T-helper 2 cell treated with Interferon-gamma antibody and Interleukin-4, amounts not matched to agents 5 μg/mL and 100 μg/mL, for 36 hours (primary cell): ENCODE data around the gene CUEDC2.

Source experiments
- DNase-seq: peaks from one replicate; pipeline ENCODE4 v3.0.0; 2021; ENCODE audit warnings: low spot score
- H3K27ac Mint-ChIP-seq: one replicate; pipeline ENCODE4 v1.8.0; 2021; ENCODE audit warnings: mild to moderate bottlenecking, mixed read lengths
- H3K27me3 Mint-ChIP-seq: one replicate; pipeline ENCODE4 v1.8.0; 2021; ENCODE audit warnings: low read depth, mixed read lengths
- H3K36me3 Mint-ChIP-seq: one replicate; pipeline ENCODE4 v1.8.0; 2021; ENCODE audit warnings: low read depth, mixed read lengths
- H3K4me1 Mint-ChIP-seq: one replicate; pipeline ENCODE4 v1.8.0; 2021; ENCODE audit warnings: low read depth, mixed read lengths
- H3K4me3 Mint-ChIP-seq: one replicate; pipeline ENCODE4 v1.8.0; 2022; ENCODE audit warnings: mild to moderate bottlenecking, moderate library complexity, mixed read lengths
- H3K9me3 Mint-ChIP-seq: one replicate; pipeline ENCODE4 v1.8.0; 2021; ENCODE audit warnings: mixed read lengths

Gene CUEDC2

GRCh38 chr10:102405632-102406031 is 26.7 kb downstream of the CUEDC2 start:
- Mint-ChIP-seq H3K27ac (no peak overlapping the region), H3K4me3 (no peak overlapping the region), H3K4me1 (peaks cover 14% of the 10 kb centered on the region), H3K27me3 (peaks cover 17% of the 10 kb centered on the region), H3K9me3 (no peaks in the 10 kb centered on the region), H3K36me3 (peaks cover 10% of the 10 kb centered on the region)
- DNase-seq, result no peak

GRCh38 chr10:102405108-102405571 is 27.2 kb downstream of the CUEDC2 start:
- Mint-ChIP-seq H3K4me3 (no peak overlapping the region), H3K36me3 (peaks cover 15% of the 10 kb centered on the region), H3K4me1 (peaks cover 13% of the 10 kb centered on the region), H3K27me3 (peaks cover 15% of the 10 kb centered on the region), H3K27ac (no peak overlapping the region), H3K9me3 (no peaks in the 10 kb centered on the region)
- no peak for DNase-seq

GRCh38 chr10:102404361-102405107 is 27.8 kb downstream of the CUEDC2 start:
- Mint-ChIP-seq H3K4me1 (peaks cover 7% of the 10 kb centered on the region), H3K27me3 (peaks cover 9% of the 10 kb centered on the region), H3K4me3 (no peak overlapping the region), H3K36me3 (peaks cover 19% of the 10 kb centered on the region), H3K9me3 (no peaks in the 10 kb centered on the region), H3K27ac (no peak overlapping the region)
- no peak for DNase-seq

GRCh38 chr10:102403115-102403514 is 29.3 kb downstream of the CUEDC2 start:
- H3K27ac Mint-ChIP-seq, result no peak overlapping the region
- H3K27me3 Mint-ChIP-seq, result peaks cover 3% of the 10 kb centered on the region
- H3K4me1 Mint-ChIP-seq, result peaks cover 4% of the 10 kb centered on the region
- H3K9me3 Mint-ChIP-seq, result no peaks in the 10 kb centered on the region
- no peak overlapping the region for H3K4me3 Mint-ChIP-seq
- H3K36me3 Mint-ChIP-seq, result peaks cover 26% of the 10 kb centered on the region
- no peak for DNase-seq

GRCh38 chr10:102402512-102402896 is 29.9 kb downstream of the CUEDC2 start:
- Mint-ChIP-seq H3K9me3 (no peaks in the 10 kb centered on the region), H3K27me3 (no peaks in the 10 kb centered on the region), H3K36me3 (peaks cover 32% of the 10 kb centered on the region), H3K4me1 (peaks cover 8% of the 10 kb centered on the region), H3K27ac (no peak overlapping the region), H3K4me3 (no peak overlapping the region)
- DNase-seq, result no peak

GRCh38 chr10:102401735-102402511 is 30.5 kb downstream of the CUEDC2 start:
- H3K36me3 Mint-ChIP-seq, result peaks cover 37% of the 10 kb centered on the region
- peaks cover 12% of the 10 kb centered on the region for H3K4me1 Mint-ChIP-seq
- no peak for DNase-seq
- no peak overlapping the region for H3K27ac Mint-ChIP-seq
- no peaks in the 10 kb centered on the region for H3K9me3 Mint-ChIP-seq
- no peaks in the 10 kb centered on the region for H3K27me3 Mint-ChIP-seq
- H3K4me3 Mint-ChIP-seq, result no peak overlapping the region

GRCh38 chr10:102401342-102401654 is 31.1 kb downstream of the CUEDC2 start:
- Mint-ChIP-seq H3K4me1 (peaks cover 17% of the 10 kb centered on the region), H3K36me3 (peaks cover 43% of the 10 kb centered on the region), H3K9me3 (no peaks in the 10 kb centered on the region), H3K27me3 (no peaks in the 10 kb centered on the region), H3K4me3 (no peak overlapping the region), H3K27ac (no peak overlapping the region)
- DNase-seq, result no peak

- Mint-ChIP-seq H3K9me3 (no peaks in the 10 kb centered on the region), H3K27ac (no peak overlapping the region), H3K4me1 (peaks cover 21% of the 10 kb centered on the region), H3K4me3 (no peak overlapping the region), H3K36me3 (peaks cover 47% of the 10 kb centered on the region), H3K27me3 (no peaks in the 10 kb centered on the region)
- no peak for DNase-seq
Measured at GRCh38 chr10:102400598-102401341, 31.6 kb downstream of the CUEDC2 start.

- peak overlapping the region; percentile 64 for H3K4me3 Mint-ChIP-seq
- peaks cover 21% of the 10 kb centered on the region for H3K4me1 Mint-ChIP-seq
- no peaks in the 10 kb centered on the region for H3K27me3 Mint-ChIP-seq
- DNase-seq, result no peak
- no peaks in the 10 kb centered on the region for H3K9me3 Mint-ChIP-seq
- H3K36me3 Mint-ChIP-seq, result peaks cover 49% of the 10 kb centered on the region
- H3K27ac Mint-ChIP-seq, result no peak overlapping the region
Measured at GRCh38 chr10:102400076-102400475, 32.3 kb downstream of the CUEDC2 start.

- Mint-ChIP-seq H3K27ac (peak overlapping the region; percentile 75), H3K4me1 (peaks cover 21% of the 10 kb centered on the region), H3K27me3 (no peaks in the 10 kb centered on the region), H3K9me3 (no peaks in the 10 kb centered on the region), H3K36me3 (peaks cover 51% of the 10 kb centered on the region), H3K4me3 (peak overlapping the region; percentile 89)
- peak; percentile 90 for DNase-seq
Measured at GRCh38 chr10:102399217-102400021, 33.0 kb downstream of the CUEDC2 start.

GRCh38 chr10:102398172-102399020 is 34.0 kb downstream of the CUEDC2 start:
- Mint-ChIP-seq H3K27me3 (no peaks in the 10 kb centered on the region), H3K9me3 (no peaks in the 10 kb centered on the region), H3K4me1 (peaks cover 23% of the 10 kb centered on the region), H3K4me3 (peak overlapping the region; percentile 89), H3K36me3 (peaks cover 51% of the 10 kb centered on the region), H3K27ac (peak overlapping the region; percentile 56)
- no peak for DNase-seq

- Mint-ChIP-seq H3K9me3 (no peaks in the 10 kb centered on the region), H3K36me3 (peaks cover 51% of the 10 kb centered on the region), H3K4me3 (peak overlapping the region; percentile 89), H3K27ac (peak overlapping the region; percentile 98), H3K4me1 (peaks cover 30% of the 10 kb centered on the region), H3K27me3 (no peaks in the 10 kb centered on the region)
- DNase-seq, result no peak
Measured at GRCh38 chr10:102397222-102398171, 34.9 kb downstream of the CUEDC2 start.
